ENCODE data around the gene C19orf53.

C19orf53 gene

GRCh38 chr19:13796301-13797057, 22.2 kb downstream of the C19orf53 start:
- no peak for DNase-seq

DNA sequence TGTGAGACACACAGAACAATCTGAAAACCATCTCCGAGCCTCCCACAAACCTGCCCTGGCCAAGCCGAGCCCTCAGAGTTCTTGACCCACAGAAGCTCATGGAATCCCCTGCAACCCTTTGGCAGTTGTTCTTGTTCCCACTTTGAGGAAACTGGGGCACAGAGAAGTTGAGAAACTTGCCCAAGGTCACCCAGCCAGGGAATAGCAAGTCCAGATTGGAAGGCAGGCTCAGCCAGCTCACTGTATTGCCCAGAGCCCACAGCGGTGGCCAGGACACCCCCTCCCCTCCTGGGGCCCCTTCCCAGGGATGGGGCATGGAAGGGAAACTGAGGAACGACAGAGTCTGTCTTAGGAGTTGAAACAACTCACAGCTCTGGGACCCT, 22.8 kb downstream of the C19orf53 start:
- no peak for DNase-seq

DNA sequence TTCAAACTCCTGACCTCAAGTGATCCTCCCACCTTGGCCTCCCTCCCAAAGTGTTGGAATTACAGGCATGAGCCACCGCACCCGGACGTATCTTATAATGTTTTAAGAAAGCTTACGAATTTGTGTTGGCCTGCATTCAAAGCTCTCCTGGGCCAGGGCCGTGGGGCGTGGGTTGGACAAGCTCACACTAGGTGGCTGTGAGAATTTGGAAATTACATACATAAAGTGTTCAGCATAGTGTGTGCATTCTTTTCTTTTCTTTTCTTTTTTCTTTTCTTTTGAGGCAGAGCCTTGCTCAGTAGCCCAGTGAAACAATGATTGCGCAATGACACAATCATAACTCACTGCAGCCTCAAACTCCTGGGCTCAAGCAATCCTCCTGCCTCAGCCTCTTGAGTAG, 23.6 kb downstream of the C19orf53 start:
- no peak for DNase-seq

GRCh38 chr19:13799669-13800068, 25.4 kb downstream of the C19orf53 start:
- no peak for DNase-seq

- no peak for DNase-seq
These were observed 28.8 kb downstream of the C19orf53 start for GRCh38 chr19:13803038-13803437.

DNA sequence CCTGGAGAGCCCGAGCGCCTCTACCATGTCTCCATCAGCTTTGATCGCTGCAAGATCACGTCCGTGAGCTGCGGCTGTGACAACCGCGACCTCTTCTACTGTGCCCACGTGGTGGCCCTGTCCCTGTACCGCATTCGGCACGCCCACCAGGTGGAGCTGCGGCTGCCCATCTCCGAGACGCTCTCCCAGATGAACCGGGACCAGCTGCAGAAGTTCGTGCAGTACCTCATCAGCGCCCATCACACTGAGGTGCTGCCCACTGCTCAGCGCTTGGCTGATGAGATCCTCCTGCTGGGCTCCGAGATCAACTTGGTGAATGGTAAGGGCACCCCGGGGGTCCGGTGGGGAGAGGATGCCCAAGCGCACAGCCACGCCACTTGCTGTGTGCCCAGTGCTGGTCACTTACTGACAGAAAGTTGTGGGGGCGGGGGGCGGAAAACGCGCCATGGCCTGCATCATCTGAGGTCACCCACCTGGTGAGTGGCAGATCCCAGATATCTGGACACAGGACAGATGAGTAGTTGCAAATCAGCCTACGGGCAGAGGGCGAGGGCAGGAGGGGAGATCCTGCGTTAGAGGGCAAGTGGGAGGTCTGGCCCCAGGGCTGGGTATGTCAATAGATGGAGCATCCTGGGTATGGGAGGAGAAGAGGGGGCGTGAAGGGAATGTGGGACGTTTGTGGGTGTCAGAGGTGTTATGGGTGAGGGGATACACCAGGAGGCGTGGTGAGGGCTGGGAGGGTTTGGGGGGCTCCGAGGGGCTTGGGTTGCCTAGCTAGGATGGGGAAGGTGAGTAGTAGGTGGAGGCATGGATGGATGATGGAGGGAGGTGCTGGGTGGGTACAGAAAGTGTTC, 30.8 kb downstream of the C19orf53 start:
- DNase-seq, result no peak

DNA sequence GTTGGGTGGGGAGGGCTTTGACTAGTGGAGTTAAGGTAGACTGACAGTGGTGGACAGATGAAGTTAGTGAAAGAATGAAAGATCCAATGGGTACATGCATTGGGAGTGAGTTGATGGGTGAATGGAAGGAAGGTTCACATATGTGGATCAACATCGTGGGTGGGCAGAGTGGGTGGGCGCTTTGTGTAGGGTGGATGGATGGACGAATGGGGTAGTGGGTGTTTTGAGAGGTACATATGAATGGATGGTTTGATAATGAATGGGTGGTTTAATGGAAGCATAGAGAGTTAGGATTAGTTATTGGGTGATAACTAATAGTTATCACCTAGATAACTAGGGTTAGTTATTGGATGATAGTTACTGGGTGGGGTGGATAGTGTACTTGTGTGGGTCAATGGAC, 32.5 kb downstream of the C19orf53 start:
- no peak for DNase-seq

DNA sequence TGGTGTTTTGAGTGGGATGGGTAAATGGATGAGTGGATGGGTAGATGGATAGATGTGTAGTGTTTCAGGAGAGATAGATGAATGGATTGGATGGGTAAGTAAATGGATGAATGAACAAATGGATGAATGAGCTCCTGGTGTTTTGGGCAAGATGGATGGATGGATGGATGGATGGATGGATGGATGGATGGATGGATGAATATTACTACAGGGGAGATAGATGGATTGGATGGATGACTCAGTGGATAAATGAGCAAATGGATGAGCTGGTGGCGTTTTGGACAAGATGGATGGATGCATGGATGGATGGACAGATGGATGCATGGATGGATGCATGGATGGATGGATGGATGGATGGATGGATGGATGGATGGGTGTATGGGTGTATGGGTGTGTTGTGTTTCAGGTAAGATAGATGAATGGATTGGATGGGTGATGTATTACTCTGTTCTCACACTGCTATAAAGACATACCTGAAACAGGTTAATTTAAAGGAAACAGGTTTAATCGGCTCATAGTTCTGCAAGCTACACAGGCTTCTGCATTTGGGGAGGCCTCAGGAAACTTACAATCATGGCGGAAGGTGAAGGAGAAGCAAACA, 33.3 kb downstream of the C19orf53 start:
- no peak for DNase-seq

DNA sequence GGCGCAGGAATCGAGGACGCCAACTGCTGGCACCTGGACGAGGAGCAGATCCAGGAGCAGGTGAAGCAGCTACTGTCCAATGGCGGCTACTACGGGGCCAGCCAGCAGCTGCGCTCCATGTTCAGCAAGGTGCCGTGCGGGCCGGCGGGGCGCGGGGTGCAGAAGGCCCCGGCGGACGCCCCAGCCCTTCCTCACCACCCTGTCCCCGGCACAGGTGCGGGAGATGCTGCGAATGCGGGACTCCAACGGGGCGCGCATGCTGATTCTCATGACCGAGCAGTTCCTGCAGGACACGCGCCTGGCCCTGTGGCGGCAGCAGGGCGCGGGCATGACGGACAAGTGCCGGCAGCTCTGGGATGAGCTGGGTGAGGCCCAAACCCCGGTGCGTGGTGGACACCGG, 34.6 kb downstream of the C19orf53 start:
- no peak for DNase-seq

DNA sequence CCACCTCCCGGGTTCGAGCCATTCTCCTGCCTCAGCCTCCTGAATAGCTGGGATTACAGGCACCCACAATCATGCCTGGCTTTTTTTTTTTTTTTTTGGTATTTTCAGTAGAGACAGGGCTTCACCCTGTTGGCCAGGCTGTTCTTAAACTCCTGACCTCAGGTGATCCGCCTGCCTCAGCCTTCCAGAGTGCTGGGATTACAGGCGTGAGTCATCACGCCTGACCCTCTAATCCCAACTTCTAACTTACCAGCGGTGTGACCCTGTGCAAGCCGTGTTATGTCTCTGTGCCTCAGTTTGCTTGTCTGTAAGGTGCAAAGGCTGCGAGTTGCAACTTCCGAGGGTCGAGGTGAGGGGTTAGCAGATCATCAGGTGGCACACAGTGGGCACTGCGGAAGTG, 38.3 kb downstream of the C19orf53 start:
- DNase-seq, result no peak

GRCh38 chr19:13813147-13813546, 38.9 kb downstream of the C19orf53 start:
- DNase-seq, result no peak

- no peak for DNase-seq
These were observed 40.3 kb downstream of the C19orf53 start for GRCh38 chr19:13814550-13814949.

DNA sequence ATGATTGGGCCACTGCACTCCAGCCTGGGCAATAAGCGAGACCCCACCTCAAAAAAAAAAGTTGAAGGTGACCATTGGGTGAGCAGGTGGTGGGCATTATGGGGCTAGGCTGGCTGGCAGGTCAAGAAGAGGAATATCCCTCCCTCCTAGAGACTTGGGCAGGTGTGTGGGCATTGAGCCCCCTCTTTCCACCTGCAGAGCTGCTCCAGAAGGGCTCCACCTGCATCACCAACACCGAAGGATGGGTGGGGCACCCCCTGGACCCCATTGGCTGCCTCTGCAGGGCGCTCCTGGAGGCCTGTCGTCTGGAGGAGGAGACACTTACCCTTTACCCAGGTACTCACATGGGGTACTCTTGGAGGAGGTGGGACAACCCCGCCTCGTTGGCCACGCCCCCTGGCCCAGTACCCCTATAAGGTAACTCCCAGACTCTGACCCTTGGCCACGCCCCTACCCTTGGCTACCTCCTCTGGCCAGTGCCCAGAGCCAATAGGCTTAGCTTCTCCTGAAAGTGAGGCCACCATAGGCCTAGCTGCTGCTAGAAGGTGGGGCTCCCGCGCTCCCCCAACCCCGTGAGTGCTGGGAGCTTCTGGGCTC, 42.9 kb downstream of the C19orf53 start:
- peak; percentile 73 for DNase-seq

- peak; percentile 73 for DNase-seq
These were observed 43.5 kb downstream of the C19orf53 start for GRCh38 chr19:13817615-13818371.

GRCh38 chr19:13819238-13819637, 45.0 kb downstream of the C19orf53 start:
- DNase-seq, result no peak

DNA sequence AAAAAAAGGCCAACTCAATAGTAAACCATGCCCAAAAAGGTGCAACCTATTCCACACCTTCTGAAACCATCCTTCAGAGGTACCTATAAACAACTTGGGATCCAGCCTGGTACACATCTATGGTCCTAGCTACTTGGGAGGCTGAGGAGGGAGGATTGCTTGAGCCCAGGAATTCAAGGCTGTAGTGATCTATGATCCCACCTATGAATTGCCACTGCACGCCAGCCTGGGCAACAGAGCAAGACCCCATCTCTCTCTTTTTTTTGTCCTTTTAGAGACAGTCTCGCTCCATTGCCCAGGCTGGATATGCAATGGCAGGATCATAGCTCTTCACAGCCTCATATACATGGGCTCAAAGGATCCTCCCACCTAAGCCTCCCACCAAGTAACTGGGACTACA, 47.0 kb downstream of the C19orf53 start:
- no peak for DNase-seq

- no peak for DNase-seq
These were observed 49.0 kb downstream of the C19orf53 start for GRCh38 chr19:13823256-13823655.

- no peak for DNase-seq
These were observed 49.6 kb downstream of the C19orf53 start for GRCh38 chr19:13823901-13824300.

GRCh38 chr19:13824703-13825102, 50.4 kb downstream of the C19orf53 start:
- DNase-seq, result no peak

GRCh38 chr19:13825489-13826441, 51.5 kb downstream of the C19orf53 start:
- peak; percentile 65 for DNase-seq

GRCh38 chr19:13826652-13827235, 52.5 kb downstream of the C19orf53 start:
- no peak for DNase-seq

Measured in hematopoietic multipotent progenitor cell treated with erythropoietin and hydrocortisone succinate and interleukin-3 and kit ligand, for 4 days (in vitro differentiated cells).